ENCODE measurements around the gene SCIN.
"Not testable (repeated sequence)": the region's sequence is repeated elsewhere in the genome, so short reads cannot be mapped to it uniquely, and the experiment has no call there.

The SCIN gene

DNA sequence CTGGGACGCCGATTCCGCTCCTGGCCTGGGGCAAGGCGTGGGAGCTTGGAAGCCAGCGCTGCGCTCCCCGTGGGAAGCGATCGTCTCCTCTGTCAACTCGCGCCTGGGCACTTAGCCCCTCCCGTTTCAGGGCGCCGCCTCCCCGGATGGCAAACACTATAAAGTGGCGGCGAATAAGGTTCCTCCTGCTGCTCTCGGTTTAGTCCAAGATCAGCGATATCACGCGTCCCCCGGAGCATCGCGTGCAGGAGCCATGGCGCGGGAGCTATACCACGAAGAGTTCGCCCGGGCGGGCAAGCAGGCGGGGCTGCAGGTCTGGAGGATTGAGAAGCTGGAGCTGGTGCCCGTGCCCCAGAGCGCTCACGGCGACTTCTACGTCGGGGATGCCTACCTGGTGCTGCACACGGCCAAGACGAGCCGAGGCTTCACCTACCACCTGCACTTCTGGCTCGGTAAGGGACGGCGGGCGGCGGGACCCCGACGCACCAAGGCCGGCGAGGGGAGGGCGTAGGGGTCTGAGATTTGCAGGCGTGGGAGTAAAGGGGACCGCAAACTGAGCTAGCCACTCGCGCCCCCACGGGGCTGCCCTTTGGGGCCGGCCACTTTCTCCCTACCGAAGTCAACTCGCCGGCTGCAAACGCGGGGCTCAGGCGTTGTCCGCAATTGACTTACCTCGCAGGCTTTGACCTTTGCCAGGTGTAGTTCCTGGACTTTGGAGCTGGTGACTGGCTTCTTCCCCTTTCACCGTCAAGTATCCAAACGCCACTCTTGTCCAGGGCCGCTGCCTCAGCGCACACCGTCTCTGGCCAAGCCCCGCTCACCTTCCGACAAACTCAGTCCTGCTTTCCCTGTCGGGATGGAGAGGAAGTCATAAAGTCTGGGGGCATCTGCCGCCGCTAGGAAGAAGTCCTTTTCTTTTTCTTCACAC, at the start of gene SCIN:
SCIN (plus strand) TSS at position 187 of the 928 bp plus-strand sequence; CDS start at position 254, 67 bp downstream.
- peak; percentile 33 to 66 for DNase-seq

GRCh38 chr7:12524794-12525386, 45.6 kb upstream of the SCIN start:
- peak in 1 of 2 experiments; percentile 40 for DNase-seq

DNA sequence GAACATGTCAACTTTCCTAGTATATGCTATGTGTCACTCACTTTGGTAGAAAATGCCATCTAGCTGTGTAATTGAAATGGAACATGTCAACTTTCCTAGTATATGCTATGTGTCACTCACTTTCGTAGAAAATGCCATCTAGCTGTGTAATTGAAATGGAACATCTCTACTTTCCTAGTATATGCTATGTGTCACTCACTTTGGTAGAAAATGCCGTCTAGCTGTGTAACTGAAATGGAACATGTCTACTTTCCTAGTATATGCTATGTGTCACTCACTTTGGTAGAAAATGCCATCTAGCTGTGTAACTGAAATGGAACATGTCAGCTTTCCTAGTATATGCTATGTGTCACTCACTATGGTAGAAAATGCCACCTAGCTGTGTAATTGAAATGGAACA, 43.8 kb upstream of the SCIN start:
- not testable (repeated sequence) for DNase-seq

DNA sequence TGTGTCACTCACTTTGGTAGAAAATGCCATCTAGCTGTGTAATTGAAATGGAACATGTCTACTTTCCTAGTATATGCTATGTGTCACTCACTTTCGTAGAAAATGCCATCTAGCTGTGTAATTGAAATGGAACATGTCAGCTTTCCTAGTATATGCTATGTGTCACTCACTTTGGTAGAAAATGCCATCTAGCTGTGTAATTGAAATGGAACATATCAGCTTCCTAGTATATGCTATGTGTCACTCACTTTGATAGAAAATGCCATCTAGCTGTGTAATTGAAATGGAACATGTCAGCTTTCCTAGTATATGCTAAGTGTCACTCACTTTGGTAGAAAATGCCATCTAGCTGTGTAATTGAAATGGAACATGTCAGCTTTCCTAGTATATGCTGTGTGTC, 42.9 kb upstream of the SCIN start:
- not testable (repeated sequence) for DNase-seq

GRCh38 chr7:12529971-12530710, 40.4 kb upstream of the SCIN start:
- no peak for DNase-seq

DNA sequence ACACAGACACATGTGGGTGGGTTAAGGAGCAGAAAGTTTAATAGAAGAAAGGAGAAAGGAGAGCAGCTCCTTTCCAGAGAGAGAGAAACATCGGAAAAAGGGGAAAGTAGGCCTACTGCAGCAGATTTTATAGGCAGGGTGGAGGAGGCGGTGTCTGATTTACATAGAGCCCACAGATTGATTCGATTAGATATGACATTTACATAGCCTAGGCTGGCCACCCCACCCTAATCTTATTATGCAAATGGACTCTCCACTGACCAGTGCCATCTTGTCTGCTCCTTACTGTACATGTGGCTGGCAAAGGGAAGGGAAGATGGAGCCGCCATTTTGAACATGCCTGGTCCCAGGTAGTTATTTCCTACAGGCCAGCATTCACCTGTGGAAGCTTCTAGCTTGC, 38.7 kb upstream of the SCIN start:
- no peak for DNase-seq

DNA sequence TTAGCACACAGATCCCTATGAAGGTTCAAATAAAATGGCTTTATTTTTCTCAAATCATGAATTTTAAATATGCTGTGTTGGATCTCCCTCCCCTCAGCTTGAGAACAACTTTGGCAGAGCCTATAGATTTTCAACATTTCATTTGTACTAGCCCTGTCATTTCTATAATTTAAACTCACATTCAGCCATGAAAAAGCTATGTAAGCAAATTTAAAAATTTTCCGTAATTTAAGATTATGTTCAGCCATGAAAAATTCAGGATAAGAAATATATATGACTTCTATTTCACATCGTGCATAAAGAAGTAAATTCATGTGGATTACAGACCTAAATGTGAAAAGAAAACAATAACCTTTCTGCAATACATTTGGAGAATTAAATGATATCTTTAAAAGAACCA, 36.5 kb upstream of the SCIN start:
- DNase-seq, result no peak

- DNase-seq, result no peak
Observed at GRCh38 chr7:12539681-12540080, 30.8 kb upstream of the SCIN start.

DNA sequence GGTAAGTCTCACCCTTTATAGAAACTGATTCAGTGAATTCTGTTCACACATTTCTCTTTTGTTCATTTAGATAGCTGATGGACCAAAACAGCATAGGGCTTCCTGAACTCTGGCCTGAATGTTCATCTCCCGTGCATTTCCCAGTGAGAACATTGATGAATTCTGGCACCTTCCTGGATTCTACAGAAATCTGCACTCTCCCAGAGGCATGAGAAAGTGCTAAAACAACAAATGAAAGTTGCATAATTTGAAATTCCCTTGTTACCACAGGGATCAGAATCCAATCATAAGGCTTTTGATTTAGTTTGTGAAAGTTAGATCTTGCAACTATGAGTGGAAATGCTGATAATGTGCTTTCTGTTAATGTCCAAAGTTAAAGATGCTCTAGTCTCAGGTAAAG, 29.7 kb upstream of the SCIN start:
- no peak for DNase-seq

- DNase-seq, result no peak
Observed at GRCh38 chr7:12543586-12543985, 26.9 kb upstream of the SCIN start.

DNA sequence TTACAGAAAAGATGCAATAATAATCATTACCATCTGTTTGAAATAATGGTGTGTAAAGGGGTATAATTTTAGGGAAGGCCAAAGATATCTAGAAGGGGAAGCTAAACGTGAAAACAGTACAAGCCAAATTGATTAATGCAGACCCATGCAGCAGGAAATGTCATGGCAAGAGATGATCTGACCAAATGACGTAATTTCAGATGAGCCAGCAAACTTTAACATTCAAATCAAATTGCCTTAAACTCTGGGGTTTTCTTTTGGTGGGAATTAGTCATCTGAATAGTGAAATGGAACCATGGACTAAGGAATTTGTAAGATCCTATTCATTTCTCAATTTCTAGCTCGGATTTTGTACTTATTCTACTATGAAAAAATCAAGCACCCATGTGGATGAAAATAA, 21.4 kb upstream of the SCIN start:
- no peak for DNase-seq

GRCh38 chr7:12550956-12551355, 19.6 kb upstream of the SCIN start:
- DNase-seq, result no peak

DNA sequence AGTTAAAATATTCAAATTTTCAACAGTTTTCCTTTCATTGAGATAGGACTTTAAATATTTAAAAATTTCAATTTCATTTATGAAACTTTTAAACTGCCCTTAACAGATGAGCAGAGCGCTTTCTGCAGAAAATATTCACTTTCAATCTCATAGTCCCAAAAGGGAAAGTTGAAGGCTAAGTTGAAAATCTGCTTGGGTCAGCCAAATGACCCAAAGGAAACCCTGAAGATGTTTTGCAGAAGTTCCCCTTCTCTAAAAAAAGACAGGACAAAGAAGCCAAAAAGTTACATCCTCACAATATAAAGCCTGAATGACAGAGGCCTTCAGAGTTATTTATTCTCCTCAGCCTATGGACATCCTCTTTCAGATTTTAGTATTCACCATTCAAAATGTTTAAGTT, 17.6 kb upstream of the SCIN start:
- no peak for DNase-seq

DNA sequence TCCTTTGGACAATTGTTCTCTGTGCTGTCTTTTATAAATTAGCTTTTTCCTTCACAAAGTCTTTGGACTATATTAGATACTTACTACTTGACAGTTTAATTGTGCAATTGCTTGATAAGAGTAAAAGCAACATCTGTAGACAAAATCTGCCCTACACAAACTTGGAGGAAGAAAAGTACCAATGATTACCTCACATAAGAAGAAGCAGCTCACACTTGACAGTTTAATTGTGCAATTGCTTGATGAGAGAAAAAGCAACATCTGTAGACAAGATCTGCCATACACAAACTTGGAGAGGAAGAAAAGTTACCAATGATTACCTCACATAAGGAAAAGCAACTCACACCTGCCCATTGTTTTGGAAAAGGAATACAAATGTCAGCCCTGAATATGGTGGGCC, 17.1 kb upstream of the SCIN start:
- no peak for DNase-seq

DNA sequence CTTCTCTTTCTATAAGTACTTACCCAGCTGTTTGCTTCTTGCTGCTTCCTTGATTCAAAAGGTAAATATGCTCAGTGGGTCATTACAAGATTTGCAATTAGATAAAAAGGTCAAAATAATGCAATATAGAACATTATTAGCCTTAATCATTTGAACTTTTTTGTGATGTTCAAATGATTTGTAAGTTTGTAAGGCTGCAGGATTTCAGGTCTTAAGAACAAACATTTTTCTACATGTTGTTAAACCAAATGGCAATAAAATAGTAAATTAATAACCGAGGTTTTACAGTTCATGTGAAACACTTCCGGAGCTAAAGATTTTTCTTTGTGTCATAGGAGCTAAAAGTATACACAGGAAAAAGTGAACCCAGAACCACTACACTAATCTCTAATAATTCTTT, 16.2 kb upstream of the SCIN start:
- no peak for DNase-seq

DNA sequence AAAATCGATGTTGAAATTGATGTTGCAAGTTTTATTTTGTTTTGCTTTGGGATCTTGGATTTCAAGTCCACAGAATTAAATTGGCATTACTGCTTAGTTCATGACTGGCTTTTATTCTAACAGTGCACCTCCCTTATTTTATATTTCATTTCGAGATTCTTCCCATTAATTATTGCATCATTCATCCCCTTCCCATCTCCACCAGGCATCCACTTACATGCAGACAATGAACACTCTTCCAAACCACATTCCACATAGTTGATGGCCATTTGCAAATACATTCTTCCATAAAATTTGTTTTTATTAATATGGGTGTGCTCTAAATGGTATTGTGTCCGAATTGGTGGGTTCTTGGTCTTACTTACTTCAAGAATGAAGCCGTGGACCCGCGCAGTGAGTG, 15.6 kb upstream of the SCIN start:
- DNase-seq, result no peak

DNA sequence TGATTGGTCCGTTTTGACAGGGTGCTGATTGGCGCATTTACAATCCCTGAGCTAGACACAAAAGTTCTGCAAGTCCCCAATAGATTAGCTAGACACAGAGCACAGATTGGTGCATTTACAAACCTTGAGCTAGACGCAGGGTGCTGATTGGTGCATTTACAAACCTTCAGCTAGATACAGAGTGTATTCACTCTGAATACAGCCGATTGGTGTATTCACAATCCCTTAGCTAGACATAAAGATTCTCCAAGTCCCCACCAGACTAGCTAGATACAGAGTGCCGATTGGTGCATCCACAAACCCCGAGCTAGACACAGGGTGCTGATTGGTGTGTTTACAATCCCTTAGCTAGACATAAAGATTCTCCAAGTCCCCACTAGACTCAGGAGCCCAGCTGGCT, 14.8 kb upstream of the SCIN start:
- DNase-seq, result not testable (repeated sequence)

- DNase-seq, result not testable (repeated sequence)
Observed at GRCh38 chr7:12556139-12556792, 14.3 kb upstream of the SCIN start.

DNA sequence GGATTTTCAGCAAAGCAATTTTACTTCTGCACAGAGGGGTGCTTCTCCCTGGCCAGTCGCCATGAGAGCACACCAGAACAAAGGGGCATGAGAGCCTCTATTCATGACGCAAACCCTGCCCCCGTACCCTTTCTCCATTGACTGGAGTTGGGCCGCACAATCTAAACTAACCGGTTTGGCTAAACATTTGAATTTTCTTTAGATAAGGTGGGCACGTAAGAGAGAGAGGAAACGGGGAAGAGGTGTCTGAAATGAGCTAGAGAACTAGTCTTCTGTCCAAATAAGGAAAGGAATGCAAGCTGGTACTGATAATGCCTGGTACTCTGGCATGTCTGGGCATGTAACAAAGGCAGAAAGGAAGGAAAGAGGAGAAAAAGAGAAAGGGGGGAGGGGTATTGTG, 13.2 kb upstream of the SCIN start:
- no peak for DNase-seq

DNA sequence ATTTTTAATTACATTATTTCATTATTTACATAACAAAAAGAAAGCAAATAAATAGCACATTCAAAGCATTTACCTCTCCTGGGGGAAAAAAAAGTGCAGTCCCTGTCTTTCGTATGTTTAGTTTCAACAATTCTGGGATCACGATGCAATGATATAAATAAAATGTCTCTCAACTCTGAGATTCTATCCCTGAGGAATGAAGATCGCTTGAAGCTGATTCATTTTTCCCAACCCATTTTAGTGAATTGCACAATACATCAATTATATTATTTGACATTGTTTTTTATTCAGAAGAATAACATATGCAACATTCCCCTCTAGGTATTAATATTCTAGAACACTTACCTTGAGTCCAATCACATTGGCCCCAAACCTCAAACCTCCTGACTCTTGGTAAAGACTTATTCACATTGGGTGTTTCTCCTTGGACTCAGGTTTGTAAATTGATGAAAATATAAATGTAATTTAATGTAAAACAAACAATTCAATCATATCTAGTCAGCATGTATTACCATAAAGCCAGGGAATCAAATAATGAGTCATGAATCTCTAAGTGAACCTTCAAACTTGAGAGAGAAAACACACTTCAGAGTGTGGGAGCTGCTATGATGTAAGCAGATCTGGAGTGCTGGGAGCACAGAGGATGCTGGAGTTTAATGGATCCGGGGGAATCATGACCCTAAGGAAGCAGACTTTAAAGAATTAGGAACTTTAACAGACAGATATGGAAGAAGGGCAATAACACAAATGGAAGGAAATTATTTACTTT, 5.3 kb upstream of the SCIN start:
- no peak for DNase-seq

DNA sequence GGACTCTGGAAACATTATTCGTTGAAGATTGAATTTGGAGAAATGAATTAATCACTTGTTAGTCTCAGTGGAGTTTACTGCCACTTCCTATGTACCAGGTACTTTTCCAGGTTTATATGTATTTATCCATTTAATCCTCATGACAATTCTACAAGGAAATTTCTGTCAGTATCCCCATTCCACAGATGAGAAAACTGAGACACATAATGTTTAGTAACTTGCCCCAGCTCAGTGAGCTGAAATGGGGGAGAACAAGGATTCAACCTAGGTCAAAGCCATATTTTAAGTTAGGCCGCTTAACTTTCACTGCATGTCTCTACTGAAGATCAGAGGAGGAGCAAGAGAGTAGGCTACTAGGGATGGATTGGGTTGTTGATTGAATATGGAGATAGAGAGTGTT, 4.6 kb upstream of the SCIN start:
- DNase-seq, result no peak

DNA sequence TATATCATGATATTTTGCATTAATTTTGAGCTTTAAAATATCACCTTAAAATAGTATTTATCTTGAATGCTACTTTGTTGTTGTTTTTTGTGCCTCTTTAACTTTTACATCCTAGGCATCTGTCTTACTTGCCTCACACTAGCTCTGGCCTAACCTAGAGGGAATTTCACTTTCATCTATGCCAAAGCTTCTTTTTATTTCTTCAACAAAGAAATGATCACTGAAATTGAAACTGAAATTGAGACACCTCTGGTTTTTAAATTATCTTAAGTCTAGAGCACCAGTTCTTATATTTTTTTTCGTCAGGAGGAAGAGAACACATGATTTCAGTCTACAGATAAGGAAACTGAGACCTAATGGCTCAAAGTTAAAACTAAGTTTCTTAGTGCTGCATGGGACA, 3.5 kb upstream of the SCIN start:
- no peak for DNase-seq
